Upper lobe of right lung (tissue), 1 donor: ENCODE results near the gene MCAM. TPM values are rescaled to one million over a fixed set of nuclear protein-coding genes. Genes with fewer than 3 reads are reported as not detected.

ENCODE experiments used
- ATAC-seq: fragments of 200-7000 bp; cut with Tn5 transposase; one replicate; pipeline ENCODE4 v1.9.1; 2020; ENCODE audit warnings: mild to moderate bottlenecking, moderate library complexity
- DNase-seq: peaks from one replicate; pipeline ENCODE4 v3.0.0-alpha.2; 2020
- H3K27ac ChIP-seq: fragments of 200-600 bp; one replicate; pipeline ENCODE4 v1.8.0; 2022
- H3K27me3 ChIP-seq: fragments of 200-600 bp; one replicate; pipeline ENCODE4 v1.8.0; 2022; ENCODE audit warnings: mild to moderate bottlenecking
- H3K36me3 ChIP-seq: fragments of 200-600 bp; one replicate; pipeline ENCODE4 v1.8.0; 2022
- H3K4me1 ChIP-seq: fragments of 200-600 bp; one replicate; pipeline ENCODE4 v1.8.0; 2022
- H3K4me3 ChIP-seq: fragments of 200-600 bp; one replicate; pipeline ENCODE4 v1.8.0; 2022; ENCODE audit warnings: mild to moderate bottlenecking
- H3K9me3 ChIP-seq: fragments of 200-600 bp; one replicate; pipeline ENCODE4 v1.8.0; 2022
- intact Hi-C: fragments of 100-400 bp; cut with DNase I; formaldehyde crosslinking; loops from one replicate; pipeline ENCODE4 v1.11.0; 2022
- total RNA-seq: library from RNA; stranded (reverse); fragmentation: NEBNext Ultra II Directional; extraction: Animal tissue kit (Norgen Biotek cat#: 25700); gene quantifications from one replicate; pipeline ENCODE4 v1.2.1, GENCODE V29; 2021
- TF ChIP-seq, protein P1 (sequence below): fragments of 200-600 bp; IDR thresholded peaks from one replicate; pipeline ENCODE4 v1.8.0; 2022; ENCODE audit warnings: antibody characterized with exemption
- donor health status: DM: no; HTN: yes; CAD: no; lungs with severe emphysema.

The MCAM gene
- total RNA-seq, 1 donor from 2014 or later = 134 TPM

DNA sequence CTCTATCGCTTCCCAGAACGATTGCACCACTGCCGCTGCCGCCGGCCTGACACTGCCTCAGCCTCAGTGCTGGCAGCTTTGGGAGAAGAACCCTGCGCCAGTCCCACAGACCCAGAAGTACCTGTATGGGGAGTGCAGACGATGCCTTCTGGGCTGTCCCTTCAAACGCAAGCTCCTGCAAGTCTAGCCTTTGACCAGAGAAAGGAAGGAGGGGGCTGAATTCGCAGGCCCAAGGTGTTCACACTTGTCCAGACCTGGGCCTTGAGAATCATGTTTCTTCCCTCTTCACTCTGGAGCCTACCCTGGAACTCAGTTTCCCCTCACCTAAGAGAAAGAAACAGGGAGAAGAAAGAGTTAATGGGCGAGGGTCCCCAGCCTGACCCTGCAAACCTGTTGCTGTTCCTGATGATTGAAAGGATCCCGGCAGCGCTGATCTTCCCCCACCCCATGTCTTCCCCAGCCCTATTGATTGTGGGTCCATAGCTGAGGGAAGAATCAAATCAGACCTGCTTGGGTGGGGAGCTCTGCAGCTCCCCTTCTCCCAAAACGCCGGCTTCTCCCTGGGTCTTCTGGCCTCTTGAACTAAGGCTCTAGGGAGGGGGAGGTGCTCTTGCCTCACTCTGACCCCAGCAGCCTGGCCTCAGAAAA lies 786 bp upstream of the MCAM start:
- H3K27me3 ChIP-seq = peaks cover 26% of the 10 kb centered on the region
- no peaks in the 10 kb centered on the region for H3K36me3 ChIP-seq
- ATAC-seq = no peak
- H3K4me3 ChIP-seq = peak overlapping the region; percentile 57
- H3K9me3 ChIP-seq = no peaks in the 10 kb centered on the region
- TF ChIP-seq, protein P1, sequence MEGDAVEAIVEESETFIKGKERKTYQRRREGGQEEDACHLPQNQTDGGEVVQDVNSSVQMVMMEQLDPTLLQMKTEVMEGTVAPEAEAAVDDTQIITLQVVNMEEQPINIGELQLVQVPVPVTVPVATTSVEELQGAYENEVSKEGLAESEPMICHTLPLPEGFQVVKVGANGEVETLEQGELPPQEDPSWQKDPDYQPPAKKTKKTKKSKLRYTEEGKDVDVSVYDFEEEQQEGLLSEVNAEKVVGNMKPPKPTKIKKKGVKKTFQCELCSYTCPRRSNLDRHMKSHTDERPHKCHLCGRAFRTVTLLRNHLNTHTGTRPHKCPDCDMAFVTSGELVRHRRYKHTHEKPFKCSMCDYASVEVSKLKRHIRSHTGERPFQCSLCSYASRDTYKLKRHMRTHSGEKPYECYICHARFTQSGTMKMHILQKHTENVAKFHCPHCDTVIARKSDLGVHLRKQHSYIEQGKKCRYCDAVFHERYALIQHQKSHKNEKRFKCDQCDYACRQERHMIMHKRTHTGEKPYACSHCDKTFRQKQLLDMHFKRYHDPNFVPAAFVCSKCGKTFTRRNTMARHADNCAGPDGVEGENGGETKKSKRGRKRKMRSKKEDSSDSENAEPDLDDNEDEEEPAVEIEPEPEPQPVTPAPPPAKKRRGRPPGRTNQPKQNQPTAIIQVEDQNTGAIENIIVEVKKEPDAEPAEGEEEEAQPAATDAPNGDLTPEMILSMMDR = no peak
- H3K27ac ChIP-seq = peak overlapping the region; percentile 87
- no peak for DNase-seq
- intact Hi-C loops = loop anchor here (10.0 kb wide), 1 partner anchor 113 kb away; the partner anchor contains the start of gene CBL
- peaks cover 33% of the 10 kb centered on the region for H3K4me1 ChIP-seq

DNA sequence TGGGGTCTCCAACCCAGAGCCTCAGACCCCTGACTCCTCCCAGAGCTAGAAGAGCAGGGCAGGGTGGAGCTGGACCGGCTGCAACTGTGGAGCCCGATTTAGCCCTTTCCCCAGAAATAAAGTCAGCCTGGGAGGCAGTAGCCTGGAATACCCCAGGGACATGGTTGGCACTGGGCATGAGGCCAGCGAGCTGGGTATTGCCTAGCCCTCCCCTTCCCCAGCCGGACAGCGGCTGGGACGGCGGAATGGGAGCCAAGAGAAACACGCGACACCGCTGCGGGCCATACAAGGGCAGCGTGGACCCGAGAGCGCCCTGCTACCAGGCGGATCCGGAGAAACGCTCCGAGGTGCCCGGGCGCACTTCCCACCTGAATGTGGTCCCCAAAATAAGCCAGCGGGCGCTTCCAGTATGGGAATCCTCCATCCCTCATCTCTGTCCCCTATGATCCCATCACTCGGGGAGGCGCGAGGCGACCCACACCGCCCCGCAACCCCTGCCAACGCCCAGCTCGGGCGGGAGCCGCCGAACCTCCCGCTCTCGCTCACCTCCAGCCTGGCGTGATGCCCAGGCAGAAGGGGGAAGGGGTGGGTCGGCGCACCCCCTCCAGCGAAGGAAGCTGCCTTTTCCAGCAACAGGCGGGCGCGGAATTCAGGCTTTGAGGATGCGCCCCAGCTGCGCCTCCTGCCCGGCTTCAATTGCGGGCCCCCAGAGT lies 758 bp downstream of the MCAM start:
- TF ChIP-seq, protein P1 = no peak
- peak overlapping the region; percentile 78 for H3K27ac ChIP-seq
- no peaks in the 10 kb centered on the region for H3K36me3 ChIP-seq
- peaks cover 27% of the 10 kb centered on the region for H3K4me1 ChIP-seq
- intact Hi-C loops = loop anchor here (10.0 kb wide), 1 partner anchor 111 kb away; the partner anchor contains the start of gene CBL
- peaks cover 20% of the 10 kb centered on the region for H3K27me3 ChIP-seq
- no peak for ATAC-seq
- H3K4me3 ChIP-seq = peak overlapping the region; percentile 57
- DNase-seq = peak; percentile 68
- H3K9me3 ChIP-seq = no peaks in the 10 kb centered on the region

DNA sequence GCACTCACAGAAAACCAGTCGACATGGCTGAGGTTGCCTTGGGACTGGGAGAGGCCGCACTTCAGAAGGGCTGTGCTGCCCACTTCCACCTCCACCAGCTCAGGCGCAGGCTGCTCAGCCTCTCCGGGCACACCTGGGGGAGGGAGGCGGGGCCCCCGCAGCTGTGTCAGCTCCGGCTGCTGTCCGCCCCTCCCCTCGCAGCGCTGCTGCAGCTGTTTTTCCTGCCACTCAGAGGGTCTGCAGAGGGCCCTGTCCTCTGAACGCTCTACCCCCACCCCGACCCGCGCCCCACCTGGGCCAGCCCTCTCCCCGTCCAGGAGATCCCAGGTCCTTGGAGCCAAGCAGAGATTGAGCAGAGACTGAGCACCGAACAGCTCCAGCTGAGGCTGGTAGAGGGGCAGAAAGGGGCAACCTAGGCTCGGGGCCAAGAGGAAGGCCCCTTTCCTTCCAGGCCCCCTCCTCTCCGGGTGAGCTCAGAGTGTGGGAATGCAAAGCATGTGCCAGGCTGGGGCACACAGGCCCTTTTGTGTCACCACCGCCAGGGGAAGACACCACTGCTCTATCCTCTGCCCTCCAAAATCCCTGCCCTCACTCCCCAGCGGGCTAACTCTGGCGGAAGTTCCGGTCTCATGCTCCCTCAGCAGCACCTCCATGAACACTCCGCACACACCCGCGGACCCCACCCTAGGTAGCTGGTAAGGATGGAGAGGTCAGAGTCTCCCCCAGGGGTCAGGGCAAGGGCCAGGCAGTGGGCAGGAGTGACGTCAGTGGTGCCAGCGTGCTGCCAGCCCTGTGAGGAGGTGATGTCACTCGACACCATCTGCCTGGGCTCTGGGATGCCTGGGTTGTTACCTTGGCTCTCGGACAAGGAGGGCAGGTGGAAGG lies 1.6 kb downstream of the MCAM start:
- Histone ChIP-seq H3K36me3 (no peaks in the 10 kb centered on the region), H3K27ac (peak overlapping the region; percentile 78), H3K4me1 (peaks cover 21% of the 10 kb centered on the region), H3K9me3 (no peaks in the 10 kb centered on the region), H3K27me3 (peaks cover 17% of the 10 kb centered on the region), H3K4me3 (peak overlapping the region; percentile 57)
- no peak for DNase-seq
- ATAC-seq = peak; percentile 19
- TF ChIP-seq, protein P1 = no peak
- intact Hi-C loops = loop anchor here (10.0 kb wide), 1 partner anchor 111 kb away; the partner anchor contains the start of gene CBL

DNA sequence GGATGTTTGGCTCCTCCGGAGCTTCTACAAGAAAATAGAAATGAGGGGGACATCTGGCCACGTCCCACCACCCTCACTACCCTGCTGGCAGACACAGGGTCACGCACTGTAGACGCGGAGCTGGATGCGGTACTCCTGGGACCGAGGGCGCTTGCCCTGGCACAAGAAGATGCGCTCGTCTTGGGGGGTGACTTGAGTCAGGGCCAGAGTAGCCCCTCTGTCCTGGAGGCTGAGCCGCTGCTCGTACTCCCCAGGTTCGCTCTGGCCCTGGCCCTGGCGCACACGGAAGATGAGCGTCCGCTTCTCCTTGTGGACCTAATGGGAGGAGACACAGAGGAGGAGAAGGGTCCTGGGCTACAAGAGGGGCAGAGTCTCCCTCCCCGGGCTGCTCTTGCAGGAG lies 2.2 kb downstream of the MCAM start:
- Histone ChIP-seq H3K4me1 (peaks cover 20% of the 10 kb centered on the region), H3K4me3 (peak overlapping the region; percentile 57), H3K27ac (no peak overlapping the region), H3K9me3 (no peaks in the 10 kb centered on the region), H3K27me3 (peaks cover 17% of the 10 kb centered on the region), H3K36me3 (no peaks in the 10 kb centered on the region)
- ATAC-seq = no peak
- TF ChIP-seq, protein P1 = no peak
- intact Hi-C loops = loop anchor here (10.0 kb wide), 1 partner anchor 110 kb away; the partner anchor contains the start of gene CBL
- DNase-seq = no peak

DNA sequence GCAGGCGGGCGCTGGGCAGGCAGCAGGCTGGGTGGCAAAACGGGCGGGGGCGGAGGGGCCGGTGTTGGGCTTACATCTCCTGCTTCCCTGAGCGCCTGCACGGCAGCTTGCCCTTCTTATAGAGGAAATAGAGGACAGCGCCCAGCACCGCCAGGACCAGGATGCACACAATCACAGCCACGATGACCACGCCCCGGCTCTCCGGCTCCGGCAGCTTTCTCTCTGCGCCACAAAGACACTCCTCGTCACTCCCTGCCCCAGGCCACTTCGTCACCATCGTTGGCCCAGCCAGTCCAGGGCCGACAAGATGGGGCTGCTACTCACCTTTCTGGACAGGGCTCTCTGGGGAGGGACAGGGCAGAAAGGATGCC lies 6.3 kb downstream of the MCAM start:
- Histone ChIP-seq H3K9me3 (no peaks in the 10 kb centered on the region), H3K36me3 (peaks cover 19% of the 10 kb centered on the region), H3K27me3 (peaks cover 7% of the 10 kb centered on the region), H3K27ac (no peak overlapping the region), H3K4me1 (no peaks in the 10 kb centered on the region), H3K4me3 (no peak overlapping the region)
- ATAC-seq = no peak
- intact Hi-C loops = loop anchor here (10.0 kb wide), 1 partner anchor 106 kb away; the partner anchor contains the start of gene CBL
- DNase-seq = no peak
- TF ChIP-seq, protein P1 = no peak
